GM12878 (cell line): ENCODE results near the gene ZNF836. TPM values are rescaled to one million over a fixed set of nuclear protein-coding genes. Genes with fewer than 3 reads are reported as not detected.

Source experiments
- ATAC-seq: fragments of 200-7000 bp; cut with Tn5 transposase; 3 replicates; pipeline ENCODE4 v1.9.1; 2020; ENCODE audit warnings: mild to moderate bottlenecking, moderate library complexity
- BruUV-seq: library from RNA; stranded (reverse); fragments of 400-500 nt; replicated peaks from 2 replicates; lab custom pipeline; 2021; lab: Mats Ljungman, UMichigan
- CTCF ChIA-PET: fragments of 300-600 bp; sonication (Branson Sonifier 250); formaldehyde crosslinking; extraction: SDS; loops from one replicate; lab custom pipeline; 2021; ENCODE audit warnings: inconsistent platforms; lab: Yijun Ruan, JAX
- POLR2A ChIA-PET: fragments of 350-600 bp; formaldehyde crosslinking; extraction: SDS; loops from one replicate; lab custom pipeline; 2021; ENCODE audit warnings: inconsistent platforms; lab: Charles Lee
- RAD21 ChIA-PET: fragments of 300-600 bp; sonication (Branson Sonifier 250); formaldehyde crosslinking; loops from one replicate; lab custom pipeline; 2023; ENCODE audit warnings: antibody characterized with exemption; ENCODE audit not compliant: unreplicated experiment; lab: Charles Lee
- SMC1A ChIA-PET: fragments of 300-600 bp; sonication (Branson Sonifier 250); formaldehyde crosslinking; loops from one replicate; lab custom pipeline; 2023; ENCODE audit not compliant: unreplicated experiment, uncharacterized antibody; lab: Charles Lee
- DNase-seq: peaks from one replicate; pipeline ENCODE4 v3.0.0-alpha.2; 2011; ENCODE audit warnings: low read depth, low spot score
- FAIRE-seq: peaks from 3 replicates; lab custom pipeline; 2011; peaks lifted over from hg19 to GRCh38; lab: Jason Lieb, UNC
- H2AFZ ChIP-seq: 2 replicates; pipeline ENCODE4 v1.6.0; 2011; ENCODE audit warnings: low read depth, low read length, control low read depth; ENCODE audit not compliant: control insufficient read depth
- H3K27ac ChIP-seq: 2 replicates; pipeline ENCODE4 v1.5.1; 2011; ENCODE audit warnings: control low read depth; ENCODE audit not compliant: control insufficient read depth, insufficient read depth
- H3K27me3 ChIP-seq, 2 experiments: replicated peaks in 1 of 2; 2 replicates each; pipeline versions ENCODE4 v1.6.0 to v1.6.1; 2011; ENCODE audit warnings: low read length in 1 of 2; ENCODE audit not compliant: control insufficient read depth in 2 of 2, insufficient read depth in 2 of 2
- H3K36me3 ChIP-seq, 2 experiments: 2 replicates each; pipeline ENCODE4 v1.5.1; 2011; ENCODE audit warnings: low read length in 1 of 2; ENCODE audit not compliant: control insufficient read depth in 2 of 2, insufficient read depth in 2 of 2
- H3K4me1 ChIP-seq: 2 replicates; pipeline ENCODE4 v1.6.1; 2011; ENCODE audit warnings: mild to moderate bottlenecking, low read length, moderate library complexity, mixed read lengths; ENCODE audit not compliant: control insufficient read depth, insufficient read depth
- H3K4me2 ChIP-seq: 2 replicates; pipeline ENCODE4 v1.6.0; 2011; ENCODE audit warnings: control low read depth; ENCODE audit not compliant: control insufficient read depth, insufficient read depth
- H3K4me3 ChIP-seq: fragments of 200-600 bp; sonication (generic); 2 replicates; pipeline ENCODE4 v1.5.1; 2016
- H3K79me2 ChIP-seq: 2 replicates; pipeline ENCODE4 v1.6.0; 2011; ENCODE audit warnings: low read length; ENCODE audit not compliant: control insufficient read depth, insufficient read depth
- H3K9ac ChIP-seq: 2 replicates; pipeline ENCODE4 v1.8.0; 2011; ENCODE audit warnings: low read length, control low read depth, mixed read lengths; ENCODE audit not compliant: control insufficient read depth, insufficient read depth
- H3K9me3 ChIP-seq: replicated peaks from 3 replicates; pipeline ENCODE4 v1.5.1; 2011; ENCODE audit warnings: mild to moderate bottlenecking, low read length; ENCODE audit not compliant: control insufficient read depth, insufficient read depth
- H4K20me1 ChIP-seq: 2 replicates; pipeline ENCODE4 v1.6.0; 2011; ENCODE audit not compliant: control insufficient read depth, insufficient read depth
- BMI1 ChIP-seq: fragments of 450-650 bp; IDR thresholded peaks from 2 replicates; pipeline ENCODE4 v1.6.1; 2016; ENCODE audit warnings: mild to moderate bottlenecking, moderate library complexity, borderline replicate concordance
- CBFB ChIP-seq: IDR thresholded peaks from 2 replicates; pipeline ENCODE4 v1.6.1; 2016; ENCODE audit warnings: antibody characterized with exemption, low read depth
- GATAD2B ChIP-seq: fragments of 450-650 bp; conservative IDR thresholded peaks from 2 replicates; pipeline ENCODE4 v1.6.1; 2017; ENCODE audit warnings: low read depth, mild to moderate bottlenecking, moderate library complexity
- LARP7 ChIP-seq: fragments of 450-650 bp; IDR thresholded peaks from 2 replicates; pipeline ENCODE4 v1.6.1; 2017; ENCODE audit warnings: mild to moderate bottlenecking
- MTA2 ChIP-seq: fragments of 450-650 bp; IDR thresholded peaks from 2 replicates; pipeline ENCODE4 v1.6.1; 2016; ENCODE audit warnings: low read depth, mild to moderate bottlenecking, moderate library complexity
- NFIC ChIP-seq: IDR thresholded peaks from 2 replicates; pipeline ENCODE4 v1.6.1; 2012; ENCODE audit warnings: low read depth, mild to moderate bottlenecking, inconsistent platforms, low read length, moderate library complexity
- POLR2AphosphoS5 ChIP-seq: IDR thresholded peaks from 2 replicates; pipeline ENCODE4 v1.6.1; 2011; ENCODE audit warnings: mild to moderate bottlenecking, low read length, inconsistent platforms
- RCOR1 ChIP-seq: conservative IDR thresholded peaks from 2 replicates; pipeline ENCODE4 v1.6.1; 2012; ENCODE audit warnings: low read depth, low read length, improper control_type of control experiment
- SUZ12 ChIP-seq: fragments of 200-600 bp; sonication (generic); IDR thresholded peaks from one replicate; pipeline ENCODE4 v1.6.1; 2018; ENCODE audit warnings: antibody characterized with exemption, mild to moderate bottlenecking; ENCODE audit not compliant: unreplicated experiment
- WGBS: methylation state at CpG from one replicate; pipeline ENCODE4 v1.1.6; 2016; ENCODE audit warnings: low lambda C conversion rate; ENCODE audit not compliant: insufficient replicate concordance, insufficient coverage; ENCODE audit errors: missing lambda C conversion rate; 5-methylcytosine and 5-hydroxymethylcytosine counted together
- in situ Hi-C: fragments of 300-500 bp; cut with MboI; formaldehyde crosslinking; loops from 9 replicates; pipeline ENCODE4 v1.14.3; 2018; ENCODE audit warnings: mixed read lengths
- intact Hi-C: fragments of 100-400 bp; cut with micrococcal nuclease; formaldehyde crosslinking; loops from one replicate; pipeline ENCODE4 v1.14.2; 2022; ENCODE audit not compliant: unreplicated experiment
- polyA plus RNA-seq, 11 experiments: library from polyadenylated mRNA; depleted of rRNA in 4 of 11; unstranded in 6 of 11; stranded (reverse) in 5 of 11; fragments of >200 nt; fragmentation: Nextera tagmentation in 4 of 11; fragmentation: Illumina TruSeq in 1 of 11; extraction: Ambion mirVana in 4 of 11; extraction: Trizol in 1 of 11; gene quantifications; 1 replicate in 1 of 11; 2 replicates in 10 of 11; pipeline versions ENCODE4 v1.2.1 to v1.2.3, GENCODE V29; 2011 to 2016; ENCODE audit warnings: inconsistent platforms in 2 of 11, missing spikeins in 2 of 11, low read depth in 1 of 11
- small RNA-seq: library from RNA; depleted of rRNA; stranded (forward); fragments of <200 nt; gene quantifications from one replicate; pipeline ENCODE3, GENCODE V24; 2014
- total RNA-seq, 4 experiments: library from RNA; depleted of rRNA in 3 of 4; stranded (reverse); fragments of >200 nt in 3 of 4; fragmentation: Illumina TruSeq in 1 of 4; extraction: Trizol in 1 of 4; gene quantifications; 2 replicates each; pipeline versions ENCODE4 v1.2.1 to v1.2.3, GENCODE V29; 2013 to 2021
- TF ChIP-seq, protein P1 (sequence below): fragments of 450-650 bp; IDR thresholded peaks from 2 replicates; pipeline ENCODE4 v1.6.1; 2018; ENCODE audit warnings: borderline replicate concordance, mild to moderate bottlenecking; ENCODE audit not compliant: partially characterized antibody
- TF ChIP-seq, protein P2 (sequence below): fragments of 450-650 bp; IDR thresholded peaks from 2 replicates; pipeline ENCODE4 v1.6.1; 2017; ENCODE audit warnings: low read depth, mild to moderate bottlenecking, moderate library complexity

The ZNF836 gene
- total and polyA plus RNA-seq, 10 of the 15 experiments (the other 5 are each of a cell fraction or from before 2014, with no cell fraction given) = 4.5 to 9.2 (median 6.2) TPM

DNA sequence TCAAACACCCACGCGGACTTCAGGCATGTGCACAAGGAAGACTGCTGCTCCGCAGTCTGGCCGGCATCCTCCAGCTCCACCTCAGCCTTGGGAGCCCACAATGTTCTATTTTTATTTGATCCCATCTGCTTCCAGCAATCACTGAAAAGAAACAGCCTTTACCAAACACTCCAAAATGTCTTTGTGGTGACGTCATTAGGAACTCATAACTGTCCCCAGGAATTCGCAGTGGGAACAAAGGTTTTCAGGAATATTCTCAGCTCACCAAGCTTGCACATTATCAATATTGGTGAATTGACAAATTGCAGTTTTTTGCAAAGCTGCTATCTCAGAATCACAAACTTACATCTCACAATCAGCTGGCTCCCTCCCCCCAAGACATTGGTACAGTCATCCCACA lies 60.6 kb downstream of the ZNF836 start:
- RAD21 ChIA-PET = no interaction called here
- H3K27ac ChIP-seq = no peak overlapping the region
- no peaks in the 10 kb centered on the region for H3K79me2 ChIP-seq
- no peaks in the 10 kb centered on the region for H4K20me1 ChIP-seq
- in situ Hi-C loops = no loop called here
- no peaks in the 10 kb centered on the region for H3K27me3 ChIP-seq
- peaks cover 31% of the 10 kb centered on the region for H3K9me3 ChIP-seq
- WGBS = 81% methylated on average over 6 of the region's 6 CpGs
- TF ChIP-seq POLR2AphosphoS5 (no peak), NFIC (no peak), GATAD2B (no peak), BMI1 (no peak), CBFB (no peak), SUZ12 (no peak), MTA2 (no peak), LARP7 (no peak), RCOR1 (no peak)
- TF ChIP-seq, protein P1, sequence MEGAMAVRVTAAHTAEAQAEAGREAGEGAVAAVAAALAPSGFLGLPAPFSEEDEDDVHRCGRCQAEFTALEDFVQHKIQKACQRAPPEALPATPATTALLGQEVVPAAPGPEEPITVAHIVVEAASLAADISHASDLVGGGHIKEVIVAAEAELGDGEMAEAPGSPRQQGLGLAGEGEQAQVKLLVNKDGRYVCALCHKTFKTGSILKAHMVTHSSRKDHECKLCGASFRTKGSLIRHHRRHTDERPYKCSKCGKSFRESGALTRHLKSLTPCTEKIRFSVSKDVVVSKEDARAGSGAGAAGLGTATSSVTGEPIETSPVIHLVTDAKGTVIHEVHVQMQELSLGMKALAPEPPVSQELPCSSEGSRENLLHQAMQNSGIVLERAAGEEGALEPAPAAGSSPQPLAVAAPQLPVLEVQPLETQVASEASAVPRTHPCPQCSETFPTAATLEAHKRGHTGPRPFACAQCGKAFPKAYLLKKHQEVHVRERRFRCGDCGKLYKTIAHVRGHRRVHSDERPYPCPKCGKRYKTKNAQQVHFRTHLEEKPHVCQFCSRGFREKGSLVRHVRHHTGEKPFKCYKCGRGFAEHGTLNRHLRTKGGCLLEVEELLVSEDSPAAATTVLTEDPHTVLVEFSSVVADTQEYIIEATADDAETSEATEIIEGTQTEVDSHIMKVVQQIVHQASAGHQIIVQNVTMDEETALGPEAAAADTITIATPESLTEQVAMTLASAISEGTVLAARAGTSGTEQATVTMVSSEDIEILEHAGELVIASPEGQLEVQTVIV = no peak
- TF ChIP-seq, protein P2, sequence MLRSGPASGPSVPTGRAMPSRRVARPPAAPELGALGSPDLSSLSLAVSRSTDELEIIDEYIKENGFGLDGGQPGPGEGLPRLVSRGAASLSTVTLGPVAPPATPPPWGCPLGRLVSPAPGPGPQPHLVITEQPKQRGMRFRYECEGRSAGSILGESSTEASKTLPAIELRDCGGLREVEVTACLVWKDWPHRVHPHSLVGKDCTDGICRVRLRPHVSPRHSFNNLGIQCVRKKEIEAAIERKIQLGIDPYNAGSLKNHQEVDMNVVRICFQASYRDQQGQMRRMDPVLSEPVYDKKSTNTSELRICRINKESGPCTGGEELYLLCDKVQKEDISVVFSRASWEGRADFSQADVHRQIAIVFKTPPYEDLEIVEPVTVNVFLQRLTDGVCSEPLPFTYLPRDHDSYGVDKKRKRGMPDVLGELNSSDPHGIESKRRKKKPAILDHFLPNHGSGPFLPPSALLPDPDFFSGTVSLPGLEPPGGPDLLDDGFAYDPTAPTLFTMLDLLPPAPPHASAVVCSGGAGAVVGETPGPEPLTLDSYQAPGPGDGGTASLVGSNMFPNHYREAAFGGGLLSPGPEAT = no peak
- TF ChIP-seq, all 136 proteins: peak for 0
- CTCF ChIA-PET = interaction anchor here (1.6 kb wide), 1 partner anchor 165 kb away, joined by 4 read pairs; no protein-coding TSS in a partner anchor
- no TSS peak for BruUV-seq
- H3K4me1 ChIP-seq = no peaks in the 10 kb centered on the region
- ATAC-seq (no peak), FAIRE-seq (no peak), DNase-seq (no peak)
- H3K4me2 ChIP-seq = no peak overlapping the region
- SMC1A ChIA-PET = no interaction called here
- no peak overlapping the region for H3K9ac ChIP-seq
- intact Hi-C loops = no loop called here
- POLR2A ChIA-PET = no interaction called here
- H3K36me3 ChIP-seq = no peaks in the 10 kb centered on the region; a peak in 1 of 4 replicates
- H3K4me3 ChIP-seq = no peak overlapping the region
- H2AFZ ChIP-seq = no peak overlapping the region

Small RNA genes within 50 kb of the gene (small RNA-seq; reads per million reads assigned to genes)
- gene RPL37P23 = not detected

Other genes starting within 250 kb of the ZNF836 start
Only the 7 nearest of the 13 such genes appear.
- gene ZNF614, start 143.2 kb downstream of the ZNF836 start, total RNA-seq (2014; rRNA removed) = 9.3 and 11.6 TPM in 2 replicates
- gene ZNF614, start 143.2 kb downstream of the ZNF836 start, total RNA-seq (2014; rRNA removed; fragmentation: Illumina TruSeq; extraction: Trizol) = 12.8 TPM in 2 replicates
- gene ZNF614, start 143.2 kb downstream of the ZNF836 start, total RNA-seq (2021) = 9.2 and 9.8 TPM in 2 replicates
- gene ZNF614, start 143.2 kb downstream of the ZNF836 start, polyA plus RNA-seq (2011; rRNA removed) = 10.0 and 12.5 TPM in 2 replicates
- gene ZNF614, start 143.2 kb downstream of the ZNF836 start, polyA plus RNA-seq (2014; fragmentation: Illumina TruSeq; extraction: Trizol) = 9.8 and 12.7 TPM in 2 replicates
- gene ZNF614, start 143.2 kb downstream of the ZNF836 start, polyA plus RNA-seq (2014; fragmentation: Nextera tagmentation; extraction: Ambion mirVana) = 1 to 10 TPM; 3.9 to 5.3 TPM
- 5.0 and 5.4 TPM in 2 replicates for gene ZNF614, start 143.2 kb downstream of the ZNF836 start, polyA plus RNA-seq (2014; rRNA removed)
- 10 to 100 TPM; 11.7 to 16.0 TPM for gene ZNF614, start 143.2 kb downstream of the ZNF836 start, polyA plus RNA-seq (2016; fragmentation: Nextera tagmentation; extraction: Ambion mirVana)
- gene ZNF432, start 122.8 kb downstream of the ZNF836 start, total RNA-seq (2014; rRNA removed) = 4.7 and 5.3 TPM in 2 replicates
- gene ZNF432, start 122.8 kb downstream of the ZNF836 start, total RNA-seq (2014; rRNA removed; fragmentation: Illumina TruSeq; extraction: Trizol) = 7.0 and 7.2 TPM in 2 replicates
- gene ZNF432, start 122.8 kb downstream of the ZNF836 start, total RNA-seq (2021) = 6.0 and 6.3 TPM in 2 replicates
- gene ZNF432, start 122.8 kb downstream of the ZNF836 start, polyA plus RNA-seq (2011; rRNA removed) = 5.6 and 9.2 TPM in 2 replicates
- 5.6 and 8.1 TPM in 2 replicates for gene ZNF432, start 122.8 kb downstream of the ZNF836 start, polyA plus RNA-seq (2014; fragmentation: Illumina TruSeq; extraction: Trizol)
- 1 to 10 TPM; 1.7 to 2.3 TPM for gene ZNF432, start 122.8 kb downstream of the ZNF836 start, polyA plus RNA-seq (2014; fragmentation: Nextera tagmentation; extraction: Ambion mirVana)
- 3.5 and 3.8 TPM in 2 replicates for gene ZNF432, start 122.8 kb downstream of the ZNF836 start, polyA plus RNA-seq (2014; rRNA removed)
- gene ZNF432, start 122.8 kb downstream of the ZNF836 start, polyA plus RNA-seq (2016; fragmentation: Nextera tagmentation; extraction: Ambion mirVana) = 1 to 10 TPM; 2.5 to 3.8 TPM
- gene ZNF841, start 75.9 kb downstream of the ZNF836 start, total RNA-seq (2014; rRNA removed) = 8.7 and 10.4 TPM in 2 replicates
- 14.5 and 15.0 TPM in 2 replicates for gene ZNF841, start 75.9 kb downstream of the ZNF836 start, total RNA-seq (2014; rRNA removed; fragmentation: Illumina TruSeq; extraction: Trizol)
- gene ZNF841, start 75.9 kb downstream of the ZNF836 start, total RNA-seq (2021) = 11.7 and 14.7 TPM in 2 replicates
- gene ZNF841, start 75.9 kb downstream of the ZNF836 start, polyA plus RNA-seq (2011; rRNA removed) = 7.9 and 12.8 TPM in 2 replicates
- gene ZNF841, start 75.9 kb downstream of the ZNF836 start, polyA plus RNA-seq (2014; fragmentation: Illumina TruSeq; extraction: Trizol) = 12.9 and 17.9 TPM in 2 replicates
- gene ZNF841, start 75.9 kb downstream of the ZNF836 start, polyA plus RNA-seq (2014; fragmentation: Nextera tagmentation; extraction: Ambion mirVana) = 1 to 10 TPM; 1.4 to 2.3 TPM
- gene ZNF841, start 75.9 kb downstream of the ZNF836 start, polyA plus RNA-seq (2014; rRNA removed) = 8.5 and 8.6 TPM in 2 replicates
- gene ZNF841, start 75.9 kb downstream of the ZNF836 start, polyA plus RNA-seq (2016; fragmentation: Nextera tagmentation; extraction: Ambion mirVana) = 1 to 10 TPM; 4.6 to 4.8 TPM
- gene ZNF616, start 31.7 kb downstream of the ZNF836 start, total RNA-seq (2014; rRNA removed) = 2.5 and 3.1 TPM in 2 replicates
- 4.9 and 5.3 TPM in 2 replicates for gene ZNF616, start 31.7 kb downstream of the ZNF836 start, total RNA-seq (2014; rRNA removed; fragmentation: Illumina TruSeq; extraction: Trizol)
- gene ZNF616, start 31.7 kb downstream of the ZNF836 start, total RNA-seq (2021) = 3.3 and 4.5 TPM in 2 replicates
- gene ZNF616, start 31.7 kb downstream of the ZNF836 start, polyA plus RNA-seq (2011; rRNA removed) = 5.9 and 7.1 TPM in 2 replicates
- gene ZNF616, start 31.7 kb downstream of the ZNF836 start, polyA plus RNA-seq (2014; fragmentation: Illumina TruSeq; extraction: Trizol) = 4.3 and 6.1 TPM in 2 replicates
- gene ZNF616, start 31.7 kb downstream of the ZNF836 start, polyA plus RNA-seq (2014; fragmentation: Nextera tagmentation; extraction: Ambion mirVana) = 1 to 10 TPM; 1.1 to 1.4 TPM
- 2.0 and 2.2 TPM in 2 replicates for gene ZNF616, start 31.7 kb downstream of the ZNF836 start, polyA plus RNA-seq (2014; rRNA removed)
- gene ZNF616, start 31.7 kb downstream of the ZNF836 start, polyA plus RNA-seq (2016; fragmentation: Nextera tagmentation; extraction: Ambion mirVana) = 1 to 10 TPM; 5.0 to 5.7 TPM
- 125 and 131 TPM in 2 replicates for gene PPP2R1A, start 18.4 kb upstream of the ZNF836 start, total RNA-seq (2014; rRNA removed)
- 83.4 and 83.7 TPM in 2 replicates for gene PPP2R1A, start 18.4 kb upstream of the ZNF836 start, total RNA-seq (2014; rRNA removed; fragmentation: Illumina TruSeq; extraction: Trizol)
- gene PPP2R1A, start 18.4 kb upstream of the ZNF836 start, total RNA-seq (2021) = 274 and 275 TPM in 2 replicates
- gene PPP2R1A, start 18.4 kb upstream of the ZNF836 start, polyA plus RNA-seq (2011; rRNA removed) = 60.7 and 149 TPM in 2 replicates
- 124 and 178 TPM in 2 replicates for gene PPP2R1A, start 18.4 kb upstream of the ZNF836 start, polyA plus RNA-seq (2014; fragmentation: Illumina TruSeq; extraction: Trizol)
- 10 to 100 TPM; 16.0 to 29.2 TPM for gene PPP2R1A, start 18.4 kb upstream of the ZNF836 start, polyA plus RNA-seq (2014; fragmentation: Nextera tagmentation; extraction: Ambion mirVana)
- gene PPP2R1A, start 18.4 kb upstream of the ZNF836 start, polyA plus RNA-seq (2014; rRNA removed) = 110 and 145 TPM in 2 replicates
- 100 to 1,000 TPM; 310 to 359 TPM for gene PPP2R1A, start 18.4 kb upstream of the ZNF836 start, polyA plus RNA-seq (2016; fragmentation: Nextera tagmentation; extraction: Ambion mirVana)
- gene ZNF766, start 98.0 kb upstream of the ZNF836 start, total RNA-seq (2014; rRNA removed) = 7.2 and 8.9 TPM in 2 replicates
- 15.3 and 19.1 TPM in 2 replicates for gene ZNF766, start 98.0 kb upstream of the ZNF836 start, total RNA-seq (2014; rRNA removed; fragmentation: Illumina TruSeq; extraction: Trizol)
- gene ZNF766, start 98.0 kb upstream of the ZNF836 start, total RNA-seq (2021) = 12.0 and 13.8 TPM in 2 replicates
- gene ZNF766, start 98.0 kb upstream of the ZNF836 start, polyA plus RNA-seq (2011; rRNA removed) = 18.7 and 29.9 TPM in 2 replicates
- 20.0 and 30.0 TPM in 2 replicates for gene ZNF766, start 98.0 kb upstream of the ZNF836 start, polyA plus RNA-seq (2014; fragmentation: Illumina TruSeq; extraction: Trizol)
- 10 to 100 TPM; 11.5 to 14.6 TPM for gene ZNF766, start 98.0 kb upstream of the ZNF836 start, polyA plus RNA-seq (2014; fragmentation: Nextera tagmentation; extraction: Ambion mirVana)
- 6.7 and 7.9 TPM in 2 replicates for gene ZNF766, start 98.0 kb upstream of the ZNF836 start, polyA plus RNA-seq (2014; rRNA removed)
- 10 to 100 TPM; 18.2 to 19.2 TPM for gene ZNF766, start 98.0 kb upstream of the ZNF836 start, polyA plus RNA-seq (2016; fragmentation: Nextera tagmentation; extraction: Ambion mirVana)
- 8.8 and 11.7 TPM in 2 replicates for gene ZNF480, start 125.5 kb upstream of the ZNF836 start, total RNA-seq (2014; rRNA removed)
- gene ZNF480, start 125.5 kb upstream of the ZNF836 start, total RNA-seq (2014; rRNA removed; fragmentation: Illumina TruSeq; extraction: Trizol) = 15.9 and 18.5 TPM in 2 replicates
- gene ZNF480, start 125.5 kb upstream of the ZNF836 start, total RNA-seq (2021) = 15.2 and 15.6 TPM in 2 replicates
- 7.9 and 13.3 TPM in 2 replicates for gene ZNF480, start 125.5 kb upstream of the ZNF836 start, polyA plus RNA-seq (2011; rRNA removed)
- 15.1 and 19.5 TPM in 2 replicates for gene ZNF480, start 125.5 kb upstream of the ZNF836 start, polyA plus RNA-seq (2014; fragmentation: Illumina TruSeq; extraction: Trizol)
- 10 to 100 TPM; 18.8 to 19.6 TPM for gene ZNF480, start 125.5 kb upstream of the ZNF836 start, polyA plus RNA-seq (2014; fragmentation: Nextera tagmentation; extraction: Ambion mirVana)
- gene ZNF480, start 125.5 kb upstream of the ZNF836 start, polyA plus RNA-seq (2014; rRNA removed) = 5.5 and 6.6 TPM in 2 replicates
- gene ZNF480, start 125.5 kb upstream of the ZNF836 start, polyA plus RNA-seq (2016; fragmentation: Nextera tagmentation; extraction: Ambion mirVana) = 10 to 100 TPM; 20.8 to 26.5 TPM